HG03175 (cell line): ENCODE measurements around the gene SNRNP70.
A peak's percentile ranks its signal among the peaks of the same experiment; 100 is the strongest.
"Not testable (repeated sequence)": the region's sequence is repeated elsewhere in the genome, so short reads cannot be mapped to it uniquely, and the experiment has no call there.

Experiments used
- ATAC-seq: cut with Tn5 transposase; IDR thresholded peaks from one replicate; pipeline ENCODE4 v1.9.1; 2021; ENCODE audit warnings: mild to moderate bottlenecking, moderate library complexity; ENCODE audit not compliant: unreplicated experiment

The SNRNP70 gene, protein sequence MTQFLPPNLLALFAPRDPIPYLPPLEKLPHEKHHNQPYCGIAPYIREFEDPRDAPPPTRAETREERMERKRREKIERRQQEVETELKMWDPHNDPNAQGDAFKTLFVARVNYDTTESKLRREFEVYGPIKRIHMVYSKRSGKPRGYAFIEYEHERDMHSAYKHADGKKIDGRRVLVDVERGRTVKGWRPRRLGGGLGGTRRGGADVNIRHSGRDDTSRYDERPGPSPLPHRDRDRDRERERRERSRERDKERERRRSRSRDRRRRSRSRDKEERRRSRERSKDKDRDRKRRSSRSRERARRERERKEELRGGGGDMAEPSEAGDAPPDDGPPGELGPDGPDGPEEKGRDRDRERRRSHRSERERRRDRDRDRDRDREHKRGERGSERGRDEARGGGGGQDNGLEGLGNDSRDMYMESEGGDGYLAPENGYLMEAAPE

DNA sequence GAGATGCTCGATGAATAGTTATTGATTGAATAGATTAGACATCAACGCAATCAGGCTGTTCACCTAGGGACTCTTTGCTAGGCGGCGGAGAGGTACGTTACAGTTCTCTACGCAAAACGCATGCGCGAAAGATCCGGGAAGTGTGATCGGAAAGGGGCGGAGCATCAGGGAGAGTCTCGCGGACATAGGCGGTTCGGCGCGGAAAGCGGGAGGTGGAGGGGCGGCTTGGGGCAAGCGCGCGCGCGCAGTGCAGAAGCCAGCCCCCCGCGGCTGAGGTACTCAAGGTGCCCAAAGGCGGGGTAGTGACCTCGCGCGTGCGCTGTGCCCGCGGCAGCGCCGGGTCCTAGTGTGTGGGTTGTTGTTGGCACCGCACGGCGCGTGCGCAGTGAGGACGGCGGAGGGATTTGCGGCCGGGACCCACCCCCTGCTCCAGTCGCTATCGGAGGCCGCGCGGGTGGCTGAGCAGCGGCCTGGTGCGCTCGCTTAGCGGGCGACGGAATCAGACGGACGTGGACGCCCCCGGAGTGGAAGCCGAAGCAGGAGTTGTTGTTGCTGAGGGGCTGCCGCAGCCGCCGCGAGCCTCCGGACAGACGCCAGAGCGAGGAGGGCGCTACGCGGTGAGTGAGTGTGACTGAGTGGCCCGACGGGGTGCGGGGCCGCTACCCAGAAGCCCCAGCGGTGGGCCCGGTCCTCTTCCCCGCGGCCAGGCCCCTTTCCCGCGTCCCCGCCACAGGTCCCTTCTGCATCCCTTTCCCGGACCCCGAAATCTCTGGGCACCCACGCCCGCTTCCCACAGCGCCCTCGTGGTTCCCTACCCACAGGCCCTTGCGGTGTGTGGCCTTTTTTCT, at the start of gene SNRNP70:
TSS of gene SNRNP70 (plus strand) at position 432 of the 848 bp plus-strand sequence. CDS start 964 bp downstream, outside the sequence.
- ATAC-seq: peak; percentile 83

DNA sequence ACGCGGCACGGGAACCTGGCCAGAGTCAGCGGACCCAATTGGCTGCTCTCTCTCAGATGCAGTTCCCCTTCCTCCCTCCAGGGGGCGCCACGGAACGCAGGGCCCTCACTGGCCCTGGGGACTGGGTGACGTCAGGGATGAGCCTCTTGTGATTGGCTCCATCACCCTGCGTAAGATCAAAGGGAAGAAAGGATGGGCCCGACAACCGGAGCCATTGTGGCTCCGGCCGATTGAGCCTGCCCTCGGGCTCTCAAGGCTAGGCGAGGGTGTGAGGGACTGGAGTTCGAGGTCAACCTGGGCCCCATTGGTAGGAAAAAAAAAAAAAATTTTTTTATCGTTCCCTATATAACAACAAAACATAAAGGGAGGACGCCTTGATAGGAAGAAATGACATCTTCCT, 48.4 kb upstream of the SNRNP70 start, which contains the start of gene CGB1:
TSS of gene CGB1 (minus strand) at position 81 of the 400 bp plus-strand sequence. CDS start 184 bp downstream, outside the sequence.
- ATAC-seq: not testable (repeated sequence)

DNA sequence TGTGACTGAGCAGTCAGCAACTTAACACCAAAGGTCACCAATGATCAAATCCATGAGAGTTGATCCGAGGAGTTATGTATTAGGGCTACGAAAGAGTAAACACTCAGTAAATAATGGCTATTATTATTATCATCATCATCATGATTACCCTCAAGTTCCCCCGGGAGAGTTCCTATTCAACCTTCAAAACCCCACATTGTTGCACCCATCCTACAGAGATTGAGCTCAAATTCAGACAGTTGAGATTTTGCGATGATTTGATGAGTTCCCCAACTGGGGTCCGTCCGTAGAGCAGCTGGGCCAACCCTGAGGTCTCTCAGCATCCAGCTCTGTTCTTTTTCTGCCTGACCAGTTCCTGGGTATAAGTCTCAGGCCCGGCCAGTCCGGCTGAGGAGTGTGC, 47.1 kb upstream of the SNRNP70 start:
- ATAC-seq: not testable (repeated sequence)

DNA sequence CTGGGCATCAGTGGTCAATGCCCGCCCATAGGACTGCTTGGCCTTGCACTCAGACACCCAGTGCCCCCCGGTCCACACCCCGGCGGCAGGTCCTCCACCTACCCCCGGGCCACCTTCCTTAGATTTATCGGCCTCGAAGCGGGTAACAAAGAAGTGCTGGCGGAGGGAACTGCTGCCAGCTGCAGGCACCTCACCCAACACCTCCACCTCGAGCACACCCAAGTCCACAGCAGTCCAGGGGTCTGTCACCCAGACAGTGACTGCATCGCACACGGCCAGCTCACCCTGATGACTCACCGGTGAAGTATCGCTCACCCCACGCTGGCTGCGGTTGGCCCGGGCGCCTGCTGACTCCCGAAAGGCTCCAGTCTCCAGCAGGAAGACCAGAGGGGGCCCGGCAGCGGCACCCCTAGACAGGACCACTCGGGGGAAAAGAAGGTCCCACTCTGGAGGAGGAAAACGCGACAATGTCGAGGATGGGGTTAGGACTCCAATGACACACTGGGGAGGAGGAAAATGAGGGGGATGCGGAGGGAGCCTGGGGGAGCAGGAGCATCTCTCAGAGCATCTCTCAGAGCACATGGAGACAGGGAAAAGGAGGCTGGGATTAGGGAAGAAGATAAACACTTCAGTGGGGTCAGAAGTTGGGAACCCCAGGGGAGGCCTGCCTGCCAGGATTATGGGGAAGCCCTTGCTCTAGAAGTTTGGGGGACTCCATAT, 46.5 kb upstream of the SNRNP70 start:
- ATAC-seq: not testable (repeated sequence)

GRCh38 chr19:49039736-49040135, 45.5 kb upstream of the SNRNP70 start:
- not testable (repeated sequence) for ATAC-seq

DNA sequence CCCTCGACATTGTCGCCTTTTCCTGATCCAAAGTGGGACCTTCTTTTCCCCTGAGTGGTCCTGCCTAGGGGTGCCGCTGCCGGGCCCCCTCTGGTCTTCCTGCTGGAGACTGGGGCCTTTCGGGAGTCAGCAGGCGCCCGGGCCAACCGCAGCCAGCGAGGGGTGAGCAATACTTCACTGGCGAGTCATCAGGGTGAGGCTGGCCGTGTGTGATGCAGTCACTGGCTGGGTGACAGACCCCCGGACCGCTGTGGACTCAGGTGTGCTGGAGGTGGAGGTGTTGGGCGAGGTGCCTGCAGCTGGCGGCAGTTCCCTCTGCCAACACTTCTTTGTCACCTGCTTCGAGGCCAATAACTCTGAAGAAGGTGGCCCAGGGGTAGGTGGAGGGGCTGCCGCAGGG, 43.1 kb upstream of the SNRNP70 start:
- ATAC-seq: no peak

GRCh38 chr19:49042666-49043065, 42.6 kb upstream of the SNRNP70 start:
- ATAC-seq: not testable (repeated sequence)

DNA sequence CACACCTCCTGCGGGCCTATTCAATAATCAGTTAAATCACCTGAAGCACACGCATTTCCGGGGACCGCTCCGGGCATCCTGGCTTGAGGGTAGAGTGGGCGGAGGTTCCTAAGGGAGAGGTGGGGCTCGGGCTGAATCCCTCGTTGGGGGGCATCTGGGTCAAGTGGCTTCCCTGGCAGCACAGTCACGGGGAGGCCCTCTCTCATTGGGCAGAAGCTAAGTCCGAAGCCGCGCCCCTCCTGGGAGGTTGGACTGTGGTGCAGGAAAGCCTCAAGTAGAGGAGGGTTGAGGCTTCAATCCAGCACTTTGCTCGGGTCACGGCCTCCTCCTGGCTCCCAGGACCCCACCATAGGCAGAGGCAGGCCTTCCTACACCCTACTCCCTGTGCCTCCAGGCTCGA, 41.7 kb upstream of the SNRNP70 start, which contains the start of gene CGB5:
TSS of gene CGB5 (plus strand) at position 301 of the 400 bp plus-strand sequence. CDS start 362 bp downstream, outside the sequence.
- ATAC-seq: not testable (repeated sequence)

GRCh38 chr19:49049011-49049410, 36.2 kb upstream of the SNRNP70 start, which contains the start of gene CGB8:
Gene CGB8 (minus strand): TSS chr19:49049111. CDS start chr19:49048739, 372 bp downstream.
- not testable (repeated sequence) for ATAC-seq

DNA sequence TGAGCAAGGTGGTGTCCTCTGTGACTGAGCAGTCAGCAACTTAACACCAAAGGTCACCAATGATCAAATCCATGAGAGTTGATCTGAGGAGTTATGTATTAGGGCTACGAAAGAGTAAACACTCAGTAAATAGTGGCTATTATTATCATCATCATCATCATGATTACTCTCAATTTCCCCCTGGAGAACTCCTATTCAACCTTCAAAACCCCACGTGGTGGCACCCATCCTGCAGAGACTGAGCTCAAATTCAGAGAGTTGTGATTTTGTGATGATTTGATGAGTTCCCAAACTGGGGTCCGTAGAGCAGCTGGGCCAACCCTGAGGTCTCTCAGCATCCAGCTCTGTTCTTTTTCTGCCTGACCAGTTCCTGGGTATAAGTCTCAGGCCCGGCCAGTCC, 35.4 kb upstream of the SNRNP70 start:
- ATAC-seq: not testable (repeated sequence)

- not testable (repeated sequence) for ATAC-seq
Measured at GRCh38 chr19:49050376-49051033, 34.7 kb upstream of the SNRNP70 start.

- ATAC-seq: no peak
Measured at GRCh38 chr19:49056101-49056901, 28.9 kb upstream of the SNRNP70 start.

DNA sequence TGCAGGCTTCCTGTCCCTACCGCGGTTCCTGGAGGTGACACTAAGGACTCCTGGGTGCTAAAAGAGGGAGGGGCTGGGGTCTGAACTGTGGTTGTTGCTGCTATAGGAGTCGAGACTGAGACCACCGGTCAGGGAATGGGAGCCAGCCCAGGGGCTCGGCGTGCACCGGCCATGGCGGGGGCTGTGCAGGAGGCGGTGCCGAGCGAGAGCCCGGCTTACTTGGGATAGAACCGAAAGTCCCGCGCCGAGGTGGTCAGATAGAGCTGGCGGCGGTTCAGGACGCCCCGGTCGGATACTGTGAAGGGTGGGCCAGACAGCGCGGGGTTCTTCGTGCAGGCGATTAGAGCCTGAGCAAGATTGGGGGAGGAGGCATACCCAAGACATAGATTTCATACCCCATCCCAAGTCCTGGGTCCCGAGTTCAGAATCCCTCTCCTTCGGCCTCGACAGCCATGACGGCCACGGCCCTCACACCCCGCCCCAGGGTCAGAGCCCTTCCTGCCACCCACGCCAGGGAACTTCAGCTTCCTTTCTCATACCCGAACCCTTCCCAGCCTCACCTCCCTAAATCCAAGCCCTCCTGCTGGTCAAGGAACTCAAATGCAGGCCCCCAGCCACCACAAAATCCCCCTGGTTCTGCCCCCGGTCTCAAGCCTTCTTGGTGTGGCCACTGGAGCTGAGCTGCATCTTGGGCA, 28.2 kb upstream of the SNRNP70 start:
- not testable (repeated sequence) for ATAC-seq

DNA sequence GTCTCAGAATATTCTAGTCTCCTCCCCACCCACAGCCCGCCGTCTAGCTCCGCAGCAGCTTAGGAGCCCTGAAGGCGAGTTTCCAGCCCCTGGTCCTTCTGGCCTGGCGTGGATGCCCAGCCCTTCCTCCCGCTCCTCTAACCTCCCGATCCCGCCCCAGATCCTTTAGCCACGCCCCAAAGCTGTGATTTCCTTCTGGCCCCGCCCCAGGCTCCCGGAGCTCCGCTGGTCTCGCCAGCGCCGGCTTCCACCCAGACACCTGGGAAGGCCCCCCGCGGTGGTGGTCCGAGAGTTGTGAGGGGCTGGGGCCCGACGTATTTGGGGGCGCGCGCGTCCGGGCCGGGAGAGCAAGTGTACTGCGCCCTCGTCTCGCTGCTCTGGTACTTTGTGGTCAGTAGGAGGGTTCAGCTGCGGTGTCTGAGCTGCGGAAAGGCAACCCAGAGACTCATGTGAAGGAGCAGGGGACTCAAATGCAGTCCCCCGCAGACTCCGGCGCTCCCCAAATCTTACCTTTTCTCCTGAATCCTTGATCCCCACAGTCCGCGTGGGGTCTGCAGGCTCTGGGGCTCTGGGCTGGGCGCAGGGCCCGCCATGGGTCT, 27.5 kb upstream of the SNRNP70 start, which contains the start of gene CGB7:
TSS of gene CGB7 (minus strand) at position 114 of the 599 bp plus-strand sequence. CDS start 2,374 bp downstream, outside the sequence.
- no peak for ATAC-seq

DNA sequence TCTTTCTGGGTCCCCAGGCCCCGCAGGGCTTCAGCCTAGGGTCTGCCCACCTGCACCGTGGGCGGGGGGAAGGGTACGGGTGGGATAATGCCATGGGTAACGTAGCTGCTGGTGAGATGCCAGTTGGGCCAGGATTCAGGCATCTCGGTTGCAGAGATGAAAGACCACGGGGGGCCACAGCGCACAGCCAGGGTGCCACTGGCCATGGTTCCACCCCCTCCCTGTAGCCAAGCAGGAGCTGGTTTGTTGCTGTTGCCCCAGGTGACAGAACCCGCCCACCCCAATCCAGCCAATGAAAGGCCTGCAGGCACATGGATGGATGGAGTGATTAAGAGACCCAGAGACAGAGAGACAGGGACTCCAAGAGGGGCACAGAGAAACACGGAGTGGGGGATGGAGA, 26.7 kb upstream of the SNRNP70 start:
- no peak for ATAC-seq

- no peak for ATAC-seq
Measured at GRCh38 chr19:49059053-49059452, 26.2 kb upstream of the SNRNP70 start.

- ATAC-seq: no peak
Measured at GRCh38 chr19:49061000-49061399, 24.3 kb upstream of the SNRNP70 start.

DNA sequence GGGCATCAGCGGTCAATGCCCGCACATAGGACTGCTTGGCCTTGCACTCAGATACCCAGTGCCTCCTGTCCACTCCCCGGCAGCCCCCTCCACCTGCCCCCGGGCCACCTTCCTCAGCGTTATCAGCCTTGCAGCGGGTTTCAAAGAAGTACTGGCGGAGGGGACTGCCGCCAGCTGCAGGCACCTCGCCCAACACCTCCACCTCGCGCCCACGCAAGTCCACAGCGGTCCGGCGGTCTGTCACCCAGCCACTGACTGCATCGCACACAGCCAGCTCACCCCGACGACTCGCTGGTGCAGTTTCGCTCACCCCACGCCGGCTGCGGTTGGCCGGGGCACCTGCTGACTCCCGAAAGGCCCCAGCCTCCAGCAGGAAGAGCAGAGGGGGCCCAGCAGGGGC, 23.8 kb upstream of the SNRNP70 start:
- no peak for ATAC-seq
